ENCODE measurements around the gene FBXL4.

The FBXL4 gene

GRCh38 chr6:98836962-98837944, 110.5 kb downstream of the FBXL4 start:
- DNase-seq, result no peak

DNA sequence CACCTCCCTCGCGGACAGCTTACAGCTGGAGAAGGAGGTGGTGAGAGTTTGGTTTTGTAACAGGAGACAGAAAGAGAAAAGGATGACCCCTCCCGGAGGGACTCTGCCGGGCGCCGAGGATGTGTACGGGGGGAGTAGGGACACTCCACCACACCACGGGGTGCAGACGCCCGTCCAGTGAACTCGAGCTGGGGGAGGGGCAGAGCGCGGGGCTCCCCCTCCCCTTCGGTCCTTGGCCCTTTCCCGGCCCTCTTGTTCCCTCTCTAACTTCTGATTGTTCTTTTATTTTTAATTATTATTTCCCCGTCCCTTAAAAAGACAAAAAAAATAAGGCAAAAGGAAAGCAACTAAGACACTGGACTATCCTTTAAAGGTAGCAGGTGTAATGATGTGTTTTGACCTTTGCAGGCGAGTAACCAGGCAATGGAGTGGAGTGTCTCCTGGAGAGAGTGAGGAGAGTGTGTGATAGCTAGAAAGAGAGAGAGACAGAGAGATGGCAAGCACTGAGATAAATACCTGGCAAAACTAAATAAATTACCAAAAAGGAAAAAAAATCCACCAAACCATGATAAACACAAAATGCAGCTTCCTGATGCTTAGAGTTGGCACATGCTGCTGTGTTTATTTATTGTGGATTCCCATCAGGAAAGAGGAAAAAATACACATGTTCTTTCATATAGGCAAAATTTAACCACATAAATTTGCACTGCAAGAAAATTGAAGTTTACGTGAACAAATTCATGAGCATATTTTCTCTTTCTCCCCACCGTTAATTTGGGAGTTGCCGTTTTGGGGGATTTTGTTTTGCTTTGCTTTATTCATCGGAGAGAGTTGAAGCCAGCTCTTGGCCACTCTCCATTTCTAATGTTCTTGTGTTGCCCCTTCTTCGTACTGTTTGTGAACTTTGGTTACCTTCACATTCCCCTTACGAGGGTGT, 111.5 kb downstream of the FBXL4 start:
- DNase-seq, result no peak

DNA sequence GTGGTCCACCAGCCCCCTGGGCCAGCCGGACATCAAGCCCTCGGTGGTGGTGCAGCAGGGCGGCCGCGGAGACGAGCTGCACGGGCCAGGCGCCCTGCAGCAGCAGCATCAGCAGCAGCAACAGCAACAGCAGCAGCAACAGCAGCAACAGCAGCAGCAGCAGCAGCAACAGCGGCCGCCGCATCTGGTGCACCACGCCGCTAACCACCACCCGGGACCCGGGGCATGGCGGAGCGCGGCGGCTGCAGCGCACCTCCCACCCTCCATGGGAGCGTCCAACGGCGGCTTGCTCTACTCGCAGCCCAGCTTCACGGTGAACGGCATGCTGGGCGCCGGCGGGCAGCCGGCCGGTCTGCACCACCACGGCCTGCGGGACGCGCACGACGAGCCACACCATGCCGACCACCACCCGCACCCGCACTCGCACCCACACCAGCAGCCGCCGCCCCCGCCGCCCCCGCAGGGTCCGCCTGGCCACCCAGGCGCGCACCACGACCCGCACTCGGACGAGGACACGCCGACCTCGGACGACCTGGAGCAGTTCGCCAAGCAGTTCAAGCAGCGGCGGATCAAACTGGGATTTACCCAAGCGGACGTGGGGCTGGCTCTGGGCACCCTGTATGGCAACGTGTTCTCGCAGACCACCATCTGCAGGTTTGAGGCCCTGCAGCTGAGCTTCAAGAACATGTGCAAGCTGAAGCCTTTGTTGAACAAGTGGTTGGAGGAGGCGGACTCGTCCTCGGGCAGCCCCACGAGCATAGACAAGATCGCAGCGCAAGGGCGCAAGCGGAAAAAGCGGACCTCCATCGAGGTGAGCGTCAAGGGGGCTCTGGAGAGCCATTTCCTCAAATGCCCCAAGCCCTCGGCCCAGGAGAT, 112.4 kb downstream of the FBXL4 start:
- no peak for DNase-seq

- DNase-seq, result no peak
Measured at GRCh38 chr6:98834060-98835031, 113.4 kb downstream of the FBXL4 start, which contains the start of gene POU3F2. Gene POU3F2, plus strand, starts transcription at chr6:98834574. Its CDS starts 300 bp downstream, at chr6:98834874.

- DNase-seq, result no peak
Measured at GRCh38 chr6:98833307-98834059, 114.3 kb downstream of the FBXL4 start.

GRCh38 chr6:98833057-98833306, 114.8 kb downstream of the FBXL4 start:
- DNase-seq, result no peak

DNA sequence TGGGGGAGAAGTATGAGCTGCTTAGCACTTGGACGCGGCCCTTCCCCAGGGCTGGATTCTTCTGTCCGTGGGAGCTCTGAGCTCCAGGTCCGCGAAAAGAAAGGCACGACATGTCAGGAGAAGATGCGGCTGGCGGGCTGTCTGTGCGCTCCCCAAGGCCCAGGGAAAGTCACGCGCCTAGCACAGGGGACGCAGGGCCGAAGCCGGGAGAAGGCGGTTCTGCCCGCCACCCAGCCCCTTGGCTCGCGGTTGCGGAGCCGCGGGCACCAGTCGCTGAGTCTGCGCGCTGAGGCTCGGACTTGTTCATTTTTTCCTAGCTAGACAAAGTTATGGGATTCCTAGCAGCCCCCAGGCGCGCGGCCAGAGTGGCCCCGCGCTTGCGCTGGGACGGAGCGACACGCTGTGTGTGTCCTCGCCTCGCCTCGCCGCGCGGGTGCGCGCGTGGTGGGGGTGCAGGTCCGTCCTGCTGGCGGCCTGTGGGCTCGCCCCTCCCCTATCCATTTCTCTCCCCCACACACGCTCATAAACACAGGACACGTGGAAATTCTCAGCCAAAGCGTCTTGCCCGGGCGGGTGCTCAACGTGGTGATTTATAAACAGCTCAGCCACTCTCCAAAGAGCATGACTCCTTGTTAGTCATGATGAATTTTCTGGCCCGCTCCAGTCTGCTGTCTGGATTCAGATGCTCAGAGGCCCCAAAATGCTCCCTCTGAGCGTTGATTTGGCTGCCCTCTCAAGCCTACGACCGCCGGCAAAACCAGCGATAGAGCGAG, 115.3 kb downstream of the FBXL4 start:
- no peak for DNase-seq

GRCh38 chr6:98831959-98832283, 115.8 kb downstream of the FBXL4 start:
- no peak for DNase-seq

DNA sequence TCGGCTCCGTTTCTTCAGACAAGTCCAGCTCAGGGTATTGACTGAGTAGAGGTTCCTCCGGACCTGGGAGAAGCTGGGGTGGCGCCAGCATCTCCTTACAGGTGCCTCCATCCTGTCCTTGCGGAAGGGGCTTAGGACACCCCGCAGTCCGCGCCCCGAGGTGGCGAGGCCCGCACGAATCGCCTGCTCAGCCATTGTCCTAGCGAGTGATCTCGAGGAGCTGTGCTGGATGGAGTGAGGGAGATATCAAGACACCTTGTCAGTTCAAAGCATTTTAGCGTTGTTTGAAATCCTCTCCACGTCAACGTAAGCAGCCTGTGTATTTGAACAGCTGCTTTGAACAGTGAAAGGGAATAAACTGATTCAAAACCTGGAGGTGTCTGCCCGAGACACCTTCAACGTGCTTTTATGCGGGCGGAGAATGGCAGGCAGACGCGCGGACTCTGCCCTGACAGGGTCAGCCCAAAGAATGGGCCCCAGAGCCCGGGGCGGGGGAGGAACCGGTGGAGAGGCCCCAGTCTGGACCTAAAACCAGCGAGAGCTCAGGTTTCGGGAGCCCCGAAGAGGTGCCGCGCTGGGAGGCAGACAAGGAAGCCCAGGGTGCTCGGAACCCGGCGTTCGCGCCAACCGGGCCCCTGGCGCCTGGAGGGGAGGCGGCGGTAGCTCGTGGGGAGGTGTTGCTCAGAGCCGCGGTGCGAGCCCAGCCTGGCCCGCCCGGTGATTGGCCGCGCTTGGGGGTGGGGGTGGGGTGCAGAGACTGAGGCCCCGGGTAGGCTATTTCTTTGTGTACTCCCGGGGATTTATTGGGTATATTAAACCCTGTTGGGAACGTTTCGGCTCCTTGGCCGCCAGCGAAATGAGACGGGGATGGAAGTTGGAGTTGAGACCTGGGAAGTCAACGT, 116.4 kb downstream of the FBXL4 start:
- DNase-seq, result no peak

DNA sequence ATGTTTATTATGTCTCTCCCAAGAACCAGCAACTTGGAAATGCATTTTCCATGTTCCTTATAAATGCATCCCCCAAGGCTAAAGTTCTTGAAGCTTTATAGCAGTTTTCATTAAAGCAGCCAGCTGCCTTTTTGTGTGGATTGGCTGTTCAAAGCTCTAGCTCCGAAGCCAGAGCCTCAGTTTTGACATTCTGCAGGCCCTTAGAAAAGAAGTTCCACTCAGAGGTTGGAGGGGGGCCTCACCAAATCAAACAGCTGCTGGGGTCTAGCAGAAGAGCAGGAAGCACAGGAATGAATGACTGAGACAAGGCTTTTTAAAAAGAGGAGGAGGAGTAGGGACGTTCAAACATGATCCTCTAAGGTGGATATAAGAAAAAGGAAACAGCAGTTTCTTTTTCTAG, 117.6 kb downstream of the FBXL4 start:
- no peak for DNase-seq

GRCh38 chr6:98828941-98829411, 118.8 kb downstream of the FBXL4 start:
- DNase-seq, result no peak

- DNase-seq, result no peak
Measured at GRCh38 chr6:98828211-98828788, 119.4 kb downstream of the FBXL4 start.

DNA sequence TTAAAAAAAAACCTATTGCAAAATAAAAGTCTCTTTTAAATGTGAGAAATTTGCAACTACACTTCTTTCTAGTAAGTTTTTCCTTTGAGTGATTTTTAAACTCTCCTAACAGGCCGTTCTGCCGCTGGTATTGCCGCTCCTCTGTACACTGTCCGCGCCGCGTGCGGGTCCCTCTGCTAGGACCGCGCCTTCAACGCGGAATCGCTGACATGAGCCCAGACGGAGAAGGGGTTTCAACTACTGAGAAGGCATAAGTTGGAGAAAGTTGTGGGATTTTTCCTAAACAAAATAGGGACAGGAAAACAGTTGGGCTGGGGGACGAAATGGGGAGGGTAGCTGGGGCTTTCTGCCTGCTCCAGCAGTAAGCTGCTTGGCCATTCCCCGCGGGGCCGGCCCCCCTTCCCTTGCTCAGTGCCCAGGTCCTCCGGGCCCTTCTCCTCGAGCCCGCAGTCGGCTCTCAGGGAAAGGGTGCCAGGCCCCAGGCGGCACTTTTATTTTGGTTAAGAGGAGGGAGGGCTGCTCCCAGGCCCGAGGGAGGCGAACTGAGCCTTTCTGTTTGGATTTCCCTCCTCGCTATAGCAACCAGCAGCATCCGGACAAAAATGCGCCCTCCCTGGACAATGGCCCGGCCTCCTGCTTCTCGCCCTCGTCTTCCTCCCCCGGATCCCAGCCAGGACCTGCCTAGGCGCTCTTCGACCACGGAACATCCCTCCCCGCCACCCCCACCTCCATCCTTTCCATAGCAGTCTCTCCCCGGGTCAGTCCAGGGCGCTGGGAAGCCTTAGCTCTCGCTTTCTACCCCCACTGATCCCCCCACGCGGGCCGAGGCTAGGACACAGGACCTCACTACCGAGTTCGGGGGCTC, 120.2 kb downstream of the FBXL4 start:
- no peak for DNase-seq

DNA sequence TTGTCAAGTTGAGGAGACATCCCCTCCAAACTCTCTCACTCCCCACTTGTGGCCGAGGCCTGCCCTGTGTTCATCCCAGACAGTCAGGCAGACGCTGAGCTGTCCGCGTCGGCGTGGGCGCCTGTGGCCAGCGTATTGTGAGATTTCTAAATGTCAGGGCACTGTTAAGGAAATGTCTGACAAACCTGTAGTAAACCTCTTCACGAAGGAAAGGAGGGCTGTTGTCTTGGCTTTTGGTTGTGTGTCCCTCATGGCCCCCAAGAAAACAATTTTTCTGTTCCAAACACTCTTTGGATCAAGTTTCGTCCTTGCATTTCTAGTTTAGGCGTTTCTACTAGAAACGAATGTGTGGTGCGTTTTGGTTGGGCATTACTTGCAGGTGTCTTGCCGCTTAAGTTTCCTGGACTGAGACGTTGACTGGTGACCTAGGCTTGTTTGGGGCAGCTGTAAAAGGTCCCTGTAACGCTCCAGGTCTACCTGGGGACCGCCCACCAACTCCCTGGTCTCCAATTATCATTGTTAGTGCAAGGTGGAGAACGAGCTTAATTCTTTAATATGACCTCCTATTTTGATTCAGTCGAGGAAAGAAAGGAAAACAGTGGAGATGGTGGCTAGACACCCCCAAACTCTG, 122.0 kb downstream of the FBXL4 start:
- DNase-seq, result no peak

DNA sequence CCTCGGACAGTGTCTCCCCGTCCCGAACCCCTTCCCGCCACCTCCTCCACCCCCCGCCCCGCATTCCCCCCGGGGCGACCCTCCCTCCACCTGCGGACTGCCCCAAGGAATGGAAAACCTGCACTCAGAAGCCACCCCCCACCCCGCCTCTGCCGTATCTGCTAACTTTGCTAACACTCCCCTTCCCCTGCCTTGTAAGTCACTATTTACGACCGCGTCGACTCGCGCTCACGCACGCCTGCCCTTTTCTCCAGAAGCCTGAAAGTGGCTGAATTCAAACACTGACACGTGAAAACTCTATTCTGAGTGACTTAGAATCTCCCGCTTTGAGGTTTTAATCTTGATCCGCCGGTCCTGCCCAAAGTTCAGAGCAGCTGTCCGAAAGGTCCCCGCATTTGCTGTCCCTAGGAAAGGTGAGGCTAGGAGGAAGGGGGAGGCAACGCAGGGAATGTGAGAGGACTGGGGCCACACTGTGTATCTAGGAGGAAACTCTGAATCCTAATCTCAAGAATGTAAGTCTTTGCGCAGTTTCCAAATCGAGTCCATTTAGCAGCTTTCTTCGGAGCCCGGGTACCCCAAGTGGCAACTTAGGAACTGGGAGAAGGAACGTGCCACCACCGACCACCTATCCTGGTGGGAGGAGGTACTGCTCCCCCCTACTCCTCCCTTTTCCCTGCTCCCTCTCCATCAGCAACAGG, 122.7 kb downstream of the FBXL4 start:
- DNase-seq, result no peak
